Kidney (tissue), 14 donors: ENCODE measurements around the gene RAC2. TPM values are rescaled to one million over a fixed set of nuclear protein-coding genes. Genes with fewer than 3 reads are reported as not detected.
A peak's percentile ranks its signal among the peaks of the same experiment; 100 is the strongest.

Source experiments
- DNase-seq, 5 donors: peaks; one replicate each; pipeline ENCODE4 v3.0.0-alpha.2; 2013 to 2020
- FAIRE-seq: peaks from 2 replicates; lab custom pipeline; 2012; peaks lifted over from hg19 to GRCh38; lab: Jason Lieb, UNC
- H3K27ac ChIP-seq, 2 donors: one replicate each; pipeline ENCODE4 v1.7.0; 2013; ENCODE audit warnings: low read depth in 2 of 2, low read length in 2 of 2, inconsistent platforms in 1 of 2
- H3K27me3 ChIP-seq: one replicate; pipeline ENCODE4 v1.7.1; 2013; ENCODE audit warnings: low read length, inconsistent platforms; ENCODE audit not compliant: control insufficient read depth, insufficient read depth
- H3K36me3 ChIP-seq, 3 donors: one replicate each; pipeline versions ENCODE4 v1.7.0 to v1.7.1; 2013; ENCODE audit warnings: low read length in 3 of 3, control low read depth in 1 of 3, inconsistent platforms in 1 of 3; ENCODE audit not compliant: insufficient read depth in 3 of 3, control insufficient read depth in 2 of 3
- H3K4me1 ChIP-seq, 3 donors: one replicate each; pipeline versions ENCODE4 v1.7.0 to v1.7.1; 2013; ENCODE audit warnings: low read length in 3 of 3, inconsistent platforms in 1 of 3, low read depth in 1 of 3; ENCODE audit not compliant: control insufficient read depth in 2 of 3, insufficient read depth in 2 of 3
- H3K4me3 ChIP-seq, 3 donors: one replicate each; pipeline versions ENCODE4 v1.7.0 to v1.8.1; 2013; ENCODE audit warnings: low read length in 3 of 3, control low read depth in 1 of 3, inconsistent platforms in 1 of 3
- H3K9ac ChIP-seq, 3 donors: one replicate each; pipeline versions ENCODE4 v1.7.0 to v1.7.1; 2013; ENCODE audit warnings: low read length in 3 of 3, control low read depth in 1 of 3, inconsistent platforms in 1 of 3
- H3K9me3 ChIP-seq, 3 donors: one replicate each; pipeline versions ENCODE4 v1.7.0 to v1.7.1; 2013; ENCODE audit warnings: low read length in 3 of 3, control low read depth in 1 of 3, inconsistent platforms in 1 of 3; ENCODE audit not compliant: control insufficient read depth in 2 of 3, insufficient read depth in 1 of 3
- CTCF ChIP-seq: IDR thresholded peaks from 3 replicates; pipeline ENCODE4 v1.5.1; 2012; ENCODE audit warnings: mild to moderate bottlenecking, moderate library complexity, borderline replicate concordance; ENCODE audit not compliant: insufficient read depth; ENCODE audit errors: extremely low read depth
- intact Hi-C: fragments of 100-400 bp; cut with DNase I; formaldehyde crosslinking; loops from one replicate; pipeline ENCODE4 v1.11.1; 2022
- polyA plus RNA-seq: library from polyadenylated mRNA; stranded (reverse); fragments of 350-450 nt; fragmentation: Illumina TruSeq; extraction: RNeasy Lipid Tissue Mini Kit (QIAGEN cat#74804); gene quantifications from one replicate; pipeline ENCODE4 v1.2.3, GENCODE V29; 2014; ENCODE audit warnings: low read depth, low replicate concordance; ENCODE audit not compliant: insufficient read depth
- total RNA-seq: library from RNA; stranded (reverse); fragmentation: NEBNext Ultra II Directional; extraction: Animal tissue kit (Norgen Biotek cat#: 25700); gene quantifications from one replicate; pipeline ENCODE4 v1.2.1, GENCODE V29; 2021
- donor health status: control.
- donor health status: control.
- donor health status: control.
- donor health status: control.
- donor health status: control.
- donor health status: DM: yes; HTN: yes; CAD: no.
- donor health status: Normal renal cell carcinoma (clear cell type).

The RAC2 gene
- total and polyA plus RNA-seq, 2 donors from 2014 or later: 4.5 to 38.6 TPM

GRCh38 chr22:37175414-37176281 lies 68.4 kb downstream of the RAC2 start:
- Histone ChIP-seq H3K9me3 (no peaks in the 10 kb centered on the region), H3K4me1 (peaks cover 0 to 23% (median 9%) of the 10 kb centered on the region in 3 donors), H3K9ac (no peak overlapping the region), H3K36me3 (no peaks in the 10 kb centered on the region), H3K4me3 (no peak overlapping the region), H3K27ac (no peak overlapping the region), H3K27me3 (no peaks in the 10 kb centered on the region)
- TF ChIP-seq CTCF: no peak
- FAIRE-seq: no peak
- peak in 2 of 5 donors; percentile 41 to 64 for DNase-seq
- intact Hi-C loops: no loop called here

Other genes starting within 250 kb of the RAC2 start
- gene TST, start 224.8 kb downstream of the RAC2 start, total RNA-seq: 48.7 TPM
- 283 TPM for gene TST, start 224.8 kb downstream of the RAC2 start, polyA plus RNA-seq
- gene MPST, start 224.5 kb downstream of the RAC2 start, total RNA-seq: 44.4 TPM
- gene MPST, start 224.5 kb downstream of the RAC2 start, polyA plus RNA-seq: 167 TPM
- gene KCTD17, start 192.5 kb downstream of the RAC2 start, total RNA-seq: 13.9 TPM
- gene KCTD17, start 192.5 kb downstream of the RAC2 start, polyA plus RNA-seq: 9.6 TPM
- 1.4 TPM for gene TMPRSS6, start 134.6 kb downstream of the RAC2 start, total RNA-seq
- not detected for gene TMPRSS6, start 134.6 kb downstream of the RAC2 start, polyA plus RNA-seq
- 7.6 TPM for gene IL2RB, start 94.4 kb downstream of the RAC2 start, total RNA-seq
- gene IL2RB, start 94.4 kb downstream of the RAC2 start, polyA plus RNA-seq: 0.32 TPM
- gene C1QTNF6, start 56.0 kb downstream of the RAC2 start, total RNA-seq: 8.0 TPM
- gene C1QTNF6, start 56.0 kb downstream of the RAC2 start, polyA plus RNA-seq: 3.2 TPM
- 0.13 TPM for gene SSTR3, start 31.8 kb downstream of the RAC2 start, total RNA-seq
- gene SSTR3, start 31.8 kb downstream of the RAC2 start, polyA plus RNA-seq: 0.56 TPM
- gene CYTH4, start 38.2 kb upstream of the RAC2 start, total RNA-seq: 30.2 TPM
- gene CYTH4, start 38.2 kb upstream of the RAC2 start, polyA plus RNA-seq: 1.9 TPM
- gene ELFN2, start 183.2 kb upstream of the RAC2 start, total RNA-seq: 4.6 TPM
- gene ELFN2, start 183.2 kb upstream of the RAC2 start, polyA plus RNA-seq: 0.19 TPM
- gene MFNG, start 242.1 kb upstream of the RAC2 start, total RNA-seq: 31.1 TPM
- 9.1 TPM for gene MFNG, start 242.1 kb upstream of the RAC2 start, polyA plus RNA-seq